ENCODE measurements around the gene GPR34. TPM values are rescaled to one million over a fixed set of nuclear protein-coding genes. Genes with fewer than 3 reads are reported as not detected.

GPR34 gene
- total and polyA plus RNA-seq, 2 of the 13 experiments (the other 11 are each of a cell fraction or from before 2014, with no cell fraction given) = not detected

GRCh38 chrX:41722816-41723618, 34.2 kb downstream of the GPR34 start:
- no peak for ATAC-seq
- in situ Hi-C loops (cut with HindIII; ENCODE audit: extremely low pct_ligation_motif_present, low pct_unique_long_range_greater_than_20kb) (no loop called here), intact Hi-C loops (cut with micrococcal nuclease; ENCODE audit: unreplicated experiment) (no loop called here)
- WGBS (ENCODE audit: low lambda C conversion rate) = 81% methylated on average over 3 of the region's 3 CpGs
- ChIA-PET CTCF (ENCODE audit: low intra/inter-chr PET ratio, low total read pairs) (no interaction called here), POLR2A (no interaction called here)
- Histone ChIP-seq H3K4me2 (ENCODE audit: low read depth, low read length) (no peak overlapping the region), H3K9ac (ENCODE audit: insufficient read depth, low read depth, low read length) (no peak overlapping the region), H3K9me3 (ENCODE audit: low read length) (no peaks in the 10 kb centered on the region), H3K4me3 (replicated peaks in 1 of 3; ENCODE audit: insufficient read depth in 1 of 3, low read depth in 2 of 3, low read length in 3 of 3) (no peak overlapping the region), H3K27ac (ENCODE audit: extremely low read length, insufficient read depth, low read length) (no peak overlapping the region), H4K20me1 (ENCODE audit: insufficient read depth, low read length) (no peaks in the 10 kb centered on the region), H3K36me3 (replicated peaks in 1 of 2; ENCODE audit: control insufficient read depth in 1 of 2, insufficient read depth in 2 of 2, low read length in 2 of 2) (no peaks in the 10 kb centered on the region), H3K27me3 (ENCODE audit: control insufficient read depth in 1 of 2, insufficient read depth in 2 of 2, low read length in 2 of 2) (no peaks in the 10 kb centered on the region), H3K4me1 (ENCODE audit: insufficient read depth, low read length) (no peaks in the 10 kb centered on the region), H2AFZ (ENCODE audit: low read length) (no peak overlapping the region), H3K79me2 (ENCODE audit: insufficient read depth, low read length) (no peaks in the 10 kb centered on the region)
- FAIRE-seq = no peak
- TF ChIP-seq, protein P1, sequence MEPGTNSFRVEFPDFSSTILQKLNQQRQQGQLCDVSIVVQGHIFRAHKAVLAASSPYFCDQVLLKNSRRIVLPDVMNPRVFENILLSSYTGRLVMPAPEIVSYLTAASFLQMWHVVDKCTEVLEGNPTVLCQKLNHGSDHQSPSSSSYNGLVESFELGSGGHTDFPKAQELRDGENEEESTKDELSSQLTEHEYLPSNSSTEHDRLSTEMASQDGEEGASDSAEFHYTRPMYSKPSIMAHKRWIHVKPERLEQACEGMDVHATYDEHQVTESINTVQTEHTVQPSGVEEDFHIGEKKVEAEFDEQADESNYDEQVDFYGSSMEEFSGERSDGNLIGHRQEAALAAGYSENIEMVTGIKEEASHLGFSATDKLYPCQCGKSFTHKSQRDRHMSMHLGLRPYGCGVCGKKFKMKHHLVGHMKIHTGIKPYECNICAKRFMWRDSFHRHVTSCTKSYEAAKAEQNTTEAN (CRISPR knock-in tag; conservative IDR thresholded peaks at IDR 0.05) = no peak
- TF ChIP-seq SP4 (CRISPR knock-in tag; IDR thresholded peaks at IDR 0.05) (no peak), ZNF33A (CRISPR knock-in tag; IDR thresholded peaks at IDR 0.05; ENCODE audit: borderline replicate concordance) (no peak), ATF1 (CRISPR knock-in tag; IDR thresholded peaks at IDR 0.05) (no peak), SRSF9 (IDR thresholded peaks at IDR 0.05; ENCODE audit: borderline replicate concordance, insufficient read depth, low read depth, low read length, poor library complexity, severe bottlenecking) (no peak), ZBTB7B (CRISPR knock-in tag; IDR thresholded peaks at IDR 0.05) (no peak), RFXANK (CRISPR knock-in tag; IDR thresholded peaks at IDR 0.05) (no peak), XRCC5 (optimal IDR thresholded peaks at IDR 0.05; ENCODE audit: low read length) (no peak), SPEN (CRISPR knock-in tag; IDR thresholded peaks at IDR 0.05; ENCODE audit: low read depth) (no peak), ZNF430 (CRISPR knock-in tag; IDR thresholded peaks at IDR 0.05) (no peak), WIZ (CRISPR knock-in tag; IDR thresholded peaks at IDR 0.05) (no peak), ZZZ3 (CRISPR knock-in tag; IDR thresholded peaks at IDR 0.05; ENCODE audit: borderline replicate concordance) (no peak), EED (CRISPR knock-in tag; IDR thresholded peaks at IDR 0.05) (no peak), ZSCAN25 (CRISPR knock-in tag; IDR thresholded peaks at IDR 0.05) (no peak), CBX2 (IDR thresholded peaks at IDR 0.05; ENCODE audit: low read depth, low read length) (no peak), CBX2 (CRISPR knock-in tag; IDR thresholded peaks at IDR 0.05; ENCODE audit: low read depth) (no peak), TCF7 (IDR thresholded peaks at IDR 0.05; ENCODE audit: low read depth) (no peak)
- DNase-seq (ENCODE audit: low spot score) = no peak
- no TSS peak for BruUV-seq (replicated peaks)

Measured in HepG2 (cell line).